ENCODE data around the gene TCF25. TPM values are rescaled to one million over a fixed set of nuclear protein-coding genes. Genes with fewer than 3 reads are reported as not detected.

TCF25 gene
- total and polyA plus RNA-seq, 10 donors: 113 to 412 (median 251) TPM

- Histone ChIP-seq H3K27ac (no peak overlapping the region), H3K4me1 (no peaks in the 10 kb centered on the region), H3K27me3 (replicated peaks in 1 of 7) (no peaks in the 10 kb centered on the region), H3K36me3 (peaks cover 5 to 89% (median 73%) of the 10 kb centered on the region in 6 donors), H3K4me3 (no peak overlapping the region), H3K9me3 (no peaks in the 10 kb centered on the region)
- TF ChIP-seq POLR2AphosphoS5 (IDR thresholded peaks at IDR 0.05) (peak in 1 of 3 donors; percentile 24), CTCF (IDR thresholded peaks at IDR 0.05 in 8 of 11, conservative IDR thresholded peaks at IDR 0.05 in 3 of 11) (no peak), POLR2A (IDR thresholded peaks at IDR 0.05) (no peak)
- 93 to 96% (median 94%) methylated on average over 14 to 19 of the region's 19 CpGs for WGBS, 5 donors
- intact Hi-C loops (cut with DNase I; ENCODE audit: low total_unique reads): no loop called here
- no peak for DNase-seq
Observed at GRCh38 chr16:89903908-89904515, 30.6 kb downstream of the TCF25 start.

- no peak overlapping the region for H3K27ac ChIP-seq
- WGBS, 5 donors: 91 to 96% (median 92%) methylated on average over 21 to 31 of the region's 31 CpGs
- TF ChIP-seq POLR2A (IDR thresholded peaks at IDR 0.05) (no peak), POLR2AphosphoS5 (IDR thresholded peaks at IDR 0.05) (peak in 1 of 3 donors; percentile 60)
- H3K27me3 ChIP-seq (replicated peaks in 1 of 7): no peaks in the 10 kb centered on the region
- H3K36me3 ChIP-seq: peaks cover 5 to 89% (median 69%) of the 10 kb centered on the region in 6 donors
- H3K4me3 ChIP-seq: no peak overlapping the region
- H3K9me3 ChIP-seq: no peaks in the 10 kb centered on the region
- no peak for DNase-seq
- intact Hi-C loops (cut with DNase I; ENCODE audit: low total_unique reads): no loop called here
- peaks cover 0 to 3% (median 2%) of the 10 kb centered on the region in 6 donors for H3K4me1 ChIP-seq
Observed at GRCh38 chr16:89904606-89905510, 31.5 kb downstream of the TCF25 start.

- TF ChIP-seq POLR2A (IDR thresholded peaks at IDR 0.05) (no peak), POLR2AphosphoS5 (IDR thresholded peaks at IDR 0.05) (peak in 1 of 3 donors; percentile 48)
- 86 to 95% (median 93%) methylated on average over 9 to 23 of the region's 23 CpGs for WGBS, 5 donors
- Histone ChIP-seq H3K27ac (no peak overlapping the region), H3K36me3 (peaks cover 4 to 89% (median 67%) of the 10 kb centered on the region in 6 donors), H3K27me3 (replicated peaks in 1 of 7) (no peaks in the 10 kb centered on the region), H3K4me3 (no peak overlapping the region), H3K4me1 (peaks cover 0 to 11% (median 9%) of the 10 kb centered on the region in 6 donors), H3K9me3 (no peaks in the 10 kb centered on the region)
- intact Hi-C loops (cut with DNase I; ENCODE audit: low total_unique reads): no loop called here
- DNase-seq: no peak
Observed at GRCh38 chr16:89905511-89906139, 32.2 kb downstream of the TCF25 start.

GRCh38 chr16:89906140-89907025, 33.0 kb downstream of the TCF25 start:
- intact Hi-C loops (cut with DNase I; ENCODE audit: low total_unique reads): no loop called here
- 93 to 98% (median 96%) methylated on average over 35 to 40 of the region's 40 CpGs for WGBS, 5 donors
- peaks cover 0 to 11% (median 9%) of the 10 kb centered on the region in 6 donors for H3K4me1 ChIP-seq
- no peaks in the 10 kb centered on the region for H3K27me3 ChIP-seq (replicated peaks in 1 of 7)
- no peak overlapping the region for H3K27ac ChIP-seq
- H3K36me3 ChIP-seq: peaks cover 0 to 89% (median 68%) of the 10 kb centered on the region in 6 donors
- no peak overlapping the region for H3K4me3 ChIP-seq
- no peak for DNase-seq
- no peaks in the 10 kb centered on the region for H3K9me3 ChIP-seq
- TF ChIP-seq POLR2AphosphoS5 (IDR thresholded peaks at IDR 0.05) (peak in 2 of 3 donors; percentile 40 to 55), POLR2A (IDR thresholded peaks at IDR 0.05) (no peak), CTCF (IDR thresholded peaks at IDR 0.05 in 8 of 11, conservative IDR thresholded peaks at IDR 0.05 in 3 of 11) (no peak)

Data from spleen (tissue), 11 donors.